ENCODE results near the gene MX1. TPM values are rescaled to one million over a fixed set of nuclear protein-coding genes. Genes with fewer than 3 reads are reported as not detected.
A peak's percentile ranks its signal among the peaks of the same experiment; 100 is the strongest.

The MX1 gene
- total RNA-seq, 2 experiments from 2014 or later, result 23.9 to 24.7 TPM

DNA sequence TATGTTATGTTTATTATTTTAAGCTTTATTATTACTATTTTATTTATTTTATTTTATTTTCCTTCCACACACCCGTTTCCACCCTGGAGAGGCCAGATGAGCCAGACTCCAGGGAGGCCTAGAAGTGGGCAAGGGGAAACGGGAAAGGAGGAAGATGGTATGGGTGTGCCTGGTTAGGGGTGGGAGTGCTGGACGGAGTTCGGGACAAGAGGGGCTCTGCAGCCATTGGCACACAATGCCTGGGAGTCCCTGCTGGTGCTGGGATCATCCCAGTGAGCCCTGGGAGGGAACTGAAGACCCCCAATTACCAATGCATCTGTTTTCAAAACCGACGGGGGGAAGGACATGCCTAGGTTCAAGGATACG, 468 bp upstream of the MX1 start:
- Histone ChIP-seq H4K20me1 (ENCODE audit: insufficient read depth, low read length) (no peaks in the 10 kb centered on the region), H3K27ac (ENCODE audit: low read depth, low read length, poor library complexity, severe bottlenecking) (no peak overlapping the region), H3K4me3 (ENCODE audit: low read depth, low read length, poor library complexity, severe bottlenecking) (peak overlapping the region; percentile 67), H3K9me3 (ENCODE audit: low read length) (no peaks in the 10 kb centered on the region), H3K4me1 (ENCODE audit: insufficient read depth, low read length, poor library complexity, severe bottlenecking) (peaks cover 63% of the 10 kb centered on the region), H3K36me3 (ENCODE audit: insufficient read depth, low read length) (no peaks in the 10 kb centered on the region), H3K79me2 (ENCODE audit: insufficient read depth, low read depth, low read length) (no peaks in the 10 kb centered on the region), H2AFZ (ENCODE audit: low read length) (peak overlapping the region; percentile 13; the same call in 1 of the 2 replicates), H3K9me2 (ENCODE audit: insufficient read depth, low read length) (no peaks in the 10 kb centered on the region), H3K4me2 (ENCODE audit: low read length) (peak overlapping the region; percentile 81)
- CTCF ChIA-PET (ENCODE audit: unreplicated experiment), result no interaction called here
- no TSS peak for BruUV-seq (replicated peaks)
- TF ChIP-seq, protein P1, sequence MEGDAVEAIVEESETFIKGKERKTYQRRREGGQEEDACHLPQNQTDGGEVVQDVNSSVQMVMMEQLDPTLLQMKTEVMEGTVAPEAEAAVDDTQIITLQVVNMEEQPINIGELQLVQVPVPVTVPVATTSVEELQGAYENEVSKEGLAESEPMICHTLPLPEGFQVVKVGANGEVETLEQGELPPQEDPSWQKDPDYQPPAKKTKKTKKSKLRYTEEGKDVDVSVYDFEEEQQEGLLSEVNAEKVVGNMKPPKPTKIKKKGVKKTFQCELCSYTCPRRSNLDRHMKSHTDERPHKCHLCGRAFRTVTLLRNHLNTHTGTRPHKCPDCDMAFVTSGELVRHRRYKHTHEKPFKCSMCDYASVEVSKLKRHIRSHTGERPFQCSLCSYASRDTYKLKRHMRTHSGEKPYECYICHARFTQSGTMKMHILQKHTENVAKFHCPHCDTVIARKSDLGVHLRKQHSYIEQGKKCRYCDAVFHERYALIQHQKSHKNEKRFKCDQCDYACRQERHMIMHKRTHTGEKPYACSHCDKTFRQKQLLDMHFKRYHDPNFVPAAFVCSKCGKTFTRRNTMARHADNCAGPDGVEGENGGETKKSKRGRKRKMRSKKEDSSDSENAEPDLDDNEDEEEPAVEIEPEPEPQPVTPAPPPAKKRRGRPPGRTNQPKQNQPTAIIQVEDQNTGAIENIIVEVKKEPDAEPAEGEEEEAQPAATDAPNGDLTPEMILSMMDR (conservative IDR thresholded peaks at IDR 0.05; ENCODE audit: low read length), result no peak
- no peak for TF ChIP-seq EZH2phosphoT487 (IDR thresholded peaks at IDR 0.05; ENCODE audit: borderline replicate concordance, low read depth, low read length)
- no peak for DNase-seq (ENCODE audit: low spot score)
- POLR2A ChIA-PET, result no interaction called here
- intact Hi-C loops (cut with micrococcal nuclease; ENCODE audit: unreplicated experiment), result loop anchor here (5.0 to 10.0 kb wide), 2 partner anchors 103 to 639 kb away; no protein-coding TSS in a partner anchor

DNA sequence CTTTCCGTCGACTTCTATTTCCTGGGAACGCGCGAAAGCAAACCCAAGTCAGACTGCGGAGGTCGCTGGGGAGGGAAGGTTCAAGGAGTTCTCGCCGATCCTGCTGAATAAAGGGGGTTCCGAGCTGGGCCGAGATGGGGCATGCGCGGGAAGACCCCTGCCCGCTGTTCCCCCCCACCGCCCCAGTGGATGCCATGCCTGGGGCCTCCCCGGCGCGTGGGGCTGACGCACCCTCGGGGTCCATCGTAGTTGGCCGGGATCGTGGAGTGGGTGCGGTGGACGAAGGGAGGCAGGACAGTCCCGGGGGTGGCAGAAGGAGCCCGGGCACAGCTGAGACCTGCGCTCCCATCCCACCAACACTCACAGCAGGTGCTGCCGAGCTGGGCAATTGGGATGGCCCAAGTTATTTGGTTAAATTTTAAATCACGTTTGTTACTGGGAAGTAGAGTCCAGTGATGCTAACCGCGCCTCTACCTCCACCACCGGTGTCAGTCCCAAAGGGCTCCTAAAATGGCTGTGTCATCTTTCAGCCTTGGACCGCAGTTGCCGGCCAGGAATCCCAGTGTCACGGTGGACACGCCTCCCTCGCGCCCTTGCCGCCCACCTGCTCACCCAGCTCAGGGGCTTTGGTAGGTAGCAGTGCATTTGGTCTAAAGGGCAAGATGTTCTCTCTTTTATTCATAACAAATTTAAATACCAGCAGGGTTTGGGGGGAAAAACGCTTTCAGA, 801 bp downstream of the MX1 start:
- POLR2A ChIA-PET, result interaction anchor here (1.1 kb wide), 1 partner anchor 108 kb away, joined by 3 read pairs; no protein-coding TSS in a partner anchor
- intact Hi-C loops (cut with micrococcal nuclease; ENCODE audit: unreplicated experiment), result loop anchor here (5.0 to 10.0 kb wide), 2 partner anchors 105 to 638 kb away; no protein-coding TSS in a partner anchor
- Histone ChIP-seq H3K79me2 (ENCODE audit: insufficient read depth, low read depth, low read length) (no peaks in the 10 kb centered on the region), H4K20me1 (ENCODE audit: insufficient read depth, low read length) (no peaks in the 10 kb centered on the region), H3K9me2 (ENCODE audit: insufficient read depth, low read length) (no peaks in the 10 kb centered on the region), H3K9me3 (ENCODE audit: low read length) (no peaks in the 10 kb centered on the region), H3K27ac (ENCODE audit: low read depth, low read length, poor library complexity, severe bottlenecking) (no peak overlapping the region), H3K36me3 (ENCODE audit: insufficient read depth, low read length) (no peaks in the 10 kb centered on the region), H3K4me3 (ENCODE audit: low read depth, low read length, poor library complexity, severe bottlenecking) (peak overlapping the region; percentile 67), H3K4me2 (ENCODE audit: low read length) (peak overlapping the region; percentile 81), H2AFZ (ENCODE audit: low read length) (no peak overlapping the region; the same call in 1 of the 2 replicates), H3K4me1 (ENCODE audit: insufficient read depth, low read length, poor library complexity, severe bottlenecking) (peaks cover 72% of the 10 kb centered on the region)
- no peak for DNase-seq (ENCODE audit: low spot score)
- no TSS peak for BruUV-seq (replicated peaks)
- CTCF ChIA-PET (ENCODE audit: unreplicated experiment), result no interaction called here
- no peak for TF ChIP-seq EZH2phosphoT487 (IDR thresholded peaks at IDR 0.05; ENCODE audit: borderline replicate concordance, low read depth, low read length)
- TF ChIP-seq, protein P1 (conservative IDR thresholded peaks at IDR 0.05; ENCODE audit: low read length), result no peak

DNA sequence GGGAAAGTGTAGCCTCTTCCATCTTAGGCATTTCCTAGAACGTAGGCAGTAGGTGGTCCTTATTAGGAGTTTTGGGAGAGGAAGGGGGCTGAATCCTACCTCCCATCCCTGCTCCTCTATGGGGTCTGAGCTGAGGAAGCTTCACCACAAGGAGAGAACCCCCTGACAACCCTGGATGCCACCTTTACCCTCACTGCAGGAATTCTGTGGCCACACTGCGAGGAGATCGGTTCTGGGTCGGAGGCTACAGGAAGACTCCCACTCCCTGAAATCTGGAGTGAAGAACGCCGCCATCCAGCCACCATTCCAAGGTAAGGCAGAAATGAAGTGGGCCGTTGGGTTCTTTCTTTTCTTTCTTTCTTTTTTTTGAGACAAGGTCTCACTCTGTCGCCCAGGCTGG, 1.5 kb downstream of the MX1 start:
- no peaks in the 10 kb centered on the region for H3K9me3 ChIP-seq (ENCODE audit: low read length)
- H3K9me2 ChIP-seq (ENCODE audit: insufficient read depth, low read length), result no peaks in the 10 kb centered on the region
- POLR2A ChIA-PET, result interaction anchor here (1.1 kb wide), 1 partner anchor 109 kb away, joined by 3 read pairs; no protein-coding TSS in a partner anchor
- DNase-seq (ENCODE audit: low spot score), result no peak
- H3K79me2 ChIP-seq (ENCODE audit: insufficient read depth, low read depth, low read length), result no peaks in the 10 kb centered on the region
- peaks cover 74% of the 10 kb centered on the region for H3K4me1 ChIP-seq (ENCODE audit: insufficient read depth, low read length, poor library complexity, severe bottlenecking)
- H3K4me2 ChIP-seq (ENCODE audit: low read length), result peak overlapping the region; percentile 81
- no peak for TF ChIP-seq EZH2phosphoT487 (IDR thresholded peaks at IDR 0.05; ENCODE audit: borderline replicate concordance, low read depth, low read length)
- TF ChIP-seq, protein P1 (conservative IDR thresholded peaks at IDR 0.05; ENCODE audit: low read length), result no peak
- H3K36me3 ChIP-seq (ENCODE audit: insufficient read depth, low read length), result no peaks in the 10 kb centered on the region
- H3K4me3 ChIP-seq (ENCODE audit: low read depth, low read length, poor library complexity, severe bottlenecking), result no peak overlapping the region
- H4K20me1 ChIP-seq (ENCODE audit: insufficient read depth, low read length), result no peaks in the 10 kb centered on the region
- no TSS peak for BruUV-seq (replicated peaks)
- intact Hi-C loops (cut with micrococcal nuclease; ENCODE audit: unreplicated experiment), result loop anchor here (5.0 to 10.0 kb wide), 2 partner anchors 105 to 637 kb away; no protein-coding TSS in a partner anchor
- no peak overlapping the region for H2AFZ ChIP-seq (ENCODE audit: low read length)
- H3K27ac ChIP-seq (ENCODE audit: low read depth, low read length, poor library complexity, severe bottlenecking), result no peak overlapping the region
- CTCF ChIA-PET (ENCODE audit: unreplicated experiment), result no interaction called here

Measured in OCI-LY7 (cell line).